ENCODE data around the gene NUP50.
A peak's percentile ranks its signal among the peaks of the same experiment; 100 is the strongest.

The NUP50 gene

GRCh38 chr22:45149671-45150070, 14.1 kb upstream of the NUP50 start:
- H3K4me1 ChIP-seq (ENCODE audit: insufficient read depth, poor library complexity, severe bottlenecking) = no peaks in the 10 kb centered on the region
- H3K27ac ChIP-seq (ENCODE audit: poor library complexity, severe bottlenecking) = no peak overlapping the region
- H3K36me3 ChIP-seq (ENCODE audit: low read depth) = peaks cover 16% of the 10 kb centered on the region
- H3K27me3 ChIP-seq (ENCODE audit: insufficient read depth, poor library complexity, severe bottlenecking) = no peaks in the 10 kb centered on the region
- no peaks in the 10 kb centered on the region for H3K9me3 ChIP-seq (ENCODE audit: severe bottlenecking)
- TF ChIP-seq, protein P1, sequence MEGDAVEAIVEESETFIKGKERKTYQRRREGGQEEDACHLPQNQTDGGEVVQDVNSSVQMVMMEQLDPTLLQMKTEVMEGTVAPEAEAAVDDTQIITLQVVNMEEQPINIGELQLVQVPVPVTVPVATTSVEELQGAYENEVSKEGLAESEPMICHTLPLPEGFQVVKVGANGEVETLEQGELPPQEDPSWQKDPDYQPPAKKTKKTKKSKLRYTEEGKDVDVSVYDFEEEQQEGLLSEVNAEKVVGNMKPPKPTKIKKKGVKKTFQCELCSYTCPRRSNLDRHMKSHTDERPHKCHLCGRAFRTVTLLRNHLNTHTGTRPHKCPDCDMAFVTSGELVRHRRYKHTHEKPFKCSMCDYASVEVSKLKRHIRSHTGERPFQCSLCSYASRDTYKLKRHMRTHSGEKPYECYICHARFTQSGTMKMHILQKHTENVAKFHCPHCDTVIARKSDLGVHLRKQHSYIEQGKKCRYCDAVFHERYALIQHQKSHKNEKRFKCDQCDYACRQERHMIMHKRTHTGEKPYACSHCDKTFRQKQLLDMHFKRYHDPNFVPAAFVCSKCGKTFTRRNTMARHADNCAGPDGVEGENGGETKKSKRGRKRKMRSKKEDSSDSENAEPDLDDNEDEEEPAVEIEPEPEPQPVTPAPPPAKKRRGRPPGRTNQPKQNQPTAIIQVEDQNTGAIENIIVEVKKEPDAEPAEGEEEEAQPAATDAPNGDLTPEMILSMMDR (IDR thresholded peaks at IDR 0.05; ENCODE audit: poor library complexity, severe bottlenecking) = no peak
- ATAC-seq (ENCODE audit: low read depth) = no peak
- no peak for DNase-seq (ENCODE audit: low spot score)
- H3K4me3 ChIP-seq (ENCODE audit: severe bottlenecking) = no peak overlapping the region

- Histone ChIP-seq H3K9me3 (ENCODE audit: severe bottlenecking) (no peaks in the 10 kb centered on the region), H3K4me3 (ENCODE audit: severe bottlenecking) (no peak overlapping the region), H3K27ac (ENCODE audit: poor library complexity, severe bottlenecking) (no peak overlapping the region), H3K36me3 (ENCODE audit: low read depth) (peaks cover 18% of the 10 kb centered on the region), H3K27me3 (ENCODE audit: insufficient read depth, poor library complexity, severe bottlenecking) (no peaks in the 10 kb centered on the region), H3K4me1 (ENCODE audit: insufficient read depth, poor library complexity, severe bottlenecking) (no peaks in the 10 kb centered on the region)
- DNase-seq (ENCODE audit: low spot score) (no peak), ATAC-seq (ENCODE audit: low read depth) (no peak)
- TF ChIP-seq, protein P1 (IDR thresholded peaks at IDR 0.05; ENCODE audit: poor library complexity, severe bottlenecking) = no peak
These were observed 13.6 kb upstream of the NUP50 start for GRCh38 chr22:45150139-45150538.

GRCh38 chr22:45151503-45151902, 12.2 kb upstream of the NUP50 start:
- H3K27ac ChIP-seq (ENCODE audit: poor library complexity, severe bottlenecking) = no peak overlapping the region
- no peaks in the 10 kb centered on the region for H3K9me3 ChIP-seq (ENCODE audit: severe bottlenecking)
- H3K4me1 ChIP-seq (ENCODE audit: insufficient read depth, poor library complexity, severe bottlenecking) = no peaks in the 10 kb centered on the region
- TF ChIP-seq, protein P1 (IDR thresholded peaks at IDR 0.05; ENCODE audit: poor library complexity, severe bottlenecking) = no peak
- peaks cover 18% of the 10 kb centered on the region for H3K36me3 ChIP-seq (ENCODE audit: low read depth)
- DNase-seq (ENCODE audit: low spot score) (no peak), ATAC-seq (ENCODE audit: low read depth) (no peak)
- no peak overlapping the region for H3K4me3 ChIP-seq (ENCODE audit: severe bottlenecking)
- H3K27me3 ChIP-seq (ENCODE audit: insufficient read depth, poor library complexity, severe bottlenecking) = no peaks in the 10 kb centered on the region

DNA sequence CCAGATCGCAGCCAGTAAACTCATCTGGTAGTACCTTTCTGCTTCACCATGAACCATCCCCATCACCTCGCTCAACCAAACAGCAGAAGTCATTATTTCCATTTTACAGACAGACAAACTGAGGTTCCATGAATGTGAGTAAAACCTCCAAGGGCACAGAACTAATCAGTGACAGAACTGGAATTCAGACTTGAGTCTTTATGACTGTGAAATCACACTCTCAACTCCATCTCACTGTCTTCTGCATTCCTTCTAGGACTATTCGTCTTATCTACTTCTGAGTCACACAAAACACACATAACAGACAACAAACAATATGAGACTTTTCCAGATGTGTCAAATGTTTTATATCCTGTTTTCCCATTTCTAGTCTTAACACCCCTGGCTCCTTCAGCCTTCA, 9.3 kb upstream of the NUP50 start:
- H3K4me3 ChIP-seq (ENCODE audit: severe bottlenecking) = no peak overlapping the region
- no peaks in the 10 kb centered on the region for H3K27me3 ChIP-seq (ENCODE audit: insufficient read depth, poor library complexity, severe bottlenecking)
- ATAC-seq (ENCODE audit: low read depth) = peak; percentile 38; the same call in 1 of the 3 replicates
- H3K36me3 ChIP-seq (ENCODE audit: low read depth) = peaks cover 39% of the 10 kb centered on the region
- no peaks in the 10 kb centered on the region for H3K9me3 ChIP-seq (ENCODE audit: severe bottlenecking)
- H3K4me1 ChIP-seq (ENCODE audit: insufficient read depth, poor library complexity, severe bottlenecking) = peaks cover 8% of the 10 kb centered on the region
- TF ChIP-seq, protein P1 (IDR thresholded peaks at IDR 0.05; ENCODE audit: poor library complexity, severe bottlenecking) = no peak
- H3K27ac ChIP-seq (ENCODE audit: poor library complexity, severe bottlenecking) = no peak overlapping the region
- no peak for DNase-seq (ENCODE audit: low spot score)

GRCh38 chr22:45155050-45155840, 8.5 kb upstream of the NUP50 start:
- TF ChIP-seq, protein P1 (IDR thresholded peaks at IDR 0.05; ENCODE audit: poor library complexity, severe bottlenecking) = no peak
- no peak overlapping the region for H3K27ac ChIP-seq (ENCODE audit: poor library complexity, severe bottlenecking)
- no peak overlapping the region for H3K4me3 ChIP-seq (ENCODE audit: severe bottlenecking)
- ATAC-seq (ENCODE audit: low read depth) (no peak), DNase-seq (ENCODE audit: low spot score) (no peak)
- H3K27me3 ChIP-seq (ENCODE audit: insufficient read depth, poor library complexity, severe bottlenecking) = no peaks in the 10 kb centered on the region
- H3K9me3 ChIP-seq (ENCODE audit: severe bottlenecking) = no peaks in the 10 kb centered on the region
- peaks cover 16% of the 10 kb centered on the region for H3K4me1 ChIP-seq (ENCODE audit: insufficient read depth, poor library complexity, severe bottlenecking)
- H3K36me3 ChIP-seq (ENCODE audit: low read depth) = peaks cover 36% of the 10 kb centered on the region
